ENCODE results near the gene RBMS1.

RBMS1 gene

DNA sequence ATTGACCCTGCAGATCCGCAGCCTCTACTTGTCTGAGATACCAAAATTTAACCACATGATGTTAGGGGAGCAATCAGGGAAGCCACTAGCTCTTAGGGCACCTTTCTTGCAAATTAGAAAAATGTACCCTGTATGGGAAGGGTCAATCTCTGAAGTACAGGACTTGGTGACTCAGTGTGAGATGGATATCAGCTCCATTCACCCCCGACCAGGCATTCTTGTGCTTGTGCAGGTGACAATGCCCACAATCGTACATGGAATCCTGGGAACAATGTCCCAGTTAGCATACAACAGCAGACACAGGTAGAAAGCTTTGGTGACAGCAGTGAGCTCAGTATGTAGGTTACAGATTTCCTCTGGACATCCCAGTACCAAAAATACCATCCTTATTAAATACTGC, 155.9 kb downstream of the RBMS1 start:
- in situ Hi-C loops (cut with MboI; ENCODE audit: low sequenced_read_pairs): no loop called here

DNA sequence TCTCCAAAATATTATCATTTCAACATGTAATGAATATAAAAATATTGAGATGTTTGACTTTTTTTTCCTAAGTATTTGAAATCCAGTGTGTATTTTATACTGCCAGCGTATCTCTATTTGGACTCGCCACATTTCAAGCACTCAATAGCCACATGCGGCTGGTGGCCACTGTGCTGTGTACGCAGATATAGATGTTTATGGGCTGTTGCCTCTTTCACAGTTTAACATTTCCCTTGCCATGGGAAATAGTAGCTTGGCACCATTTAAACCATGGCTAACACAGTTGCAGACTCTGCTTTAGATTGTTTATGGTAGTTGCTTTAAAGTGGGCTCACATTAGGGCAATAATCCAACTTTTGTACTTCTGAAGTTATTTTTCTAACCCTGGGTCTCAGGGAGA, 157.0 kb downstream of the RBMS1 start:
- in situ Hi-C loops (cut with MboI; ENCODE audit: low sequenced_read_pairs): no loop called here

DNA sequence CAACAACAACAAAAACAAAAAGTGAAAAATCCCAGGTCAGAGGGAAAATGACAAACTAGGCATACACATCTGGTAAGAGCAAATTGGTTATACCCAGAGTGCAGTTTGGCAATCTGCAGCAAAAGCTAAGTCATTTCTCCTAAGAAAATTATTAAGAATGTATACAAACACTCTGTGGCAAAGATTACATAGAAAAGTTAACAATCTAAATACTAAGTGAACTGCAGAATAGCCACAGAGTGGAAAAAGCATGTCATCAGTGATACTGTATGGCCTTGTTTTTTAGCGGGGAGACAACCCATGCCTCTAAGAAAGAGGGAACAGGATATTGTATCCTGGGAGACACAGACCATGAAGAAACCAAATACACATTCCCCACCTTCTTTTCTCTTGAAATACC, 157.5 kb downstream of the RBMS1 start:
- in situ Hi-C loops (cut with MboI; ENCODE audit: low sequenced_read_pairs): no loop called here

DNA sequence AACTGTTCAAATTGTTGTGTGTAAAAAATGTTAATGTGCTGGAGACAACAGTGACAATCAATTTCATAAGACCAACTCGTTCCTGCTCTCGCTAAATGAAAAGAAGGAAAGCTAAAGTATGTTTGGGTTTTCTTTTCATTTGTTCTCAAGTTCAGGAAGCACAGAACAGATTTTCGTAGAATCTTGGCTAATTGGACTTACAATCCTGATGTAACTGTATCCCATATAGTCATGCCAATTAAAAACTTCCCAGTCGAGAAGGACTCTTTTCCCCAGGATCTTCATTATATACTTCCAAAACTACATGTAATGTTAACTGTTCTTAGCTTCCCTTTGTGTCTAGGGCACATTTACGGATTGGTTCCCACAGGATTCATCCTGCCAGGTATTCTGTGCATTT, 158.2 kb downstream of the RBMS1 start:
- in situ Hi-C loops (cut with MboI; ENCODE audit: low sequenced_read_pairs): no loop called here

DNA sequence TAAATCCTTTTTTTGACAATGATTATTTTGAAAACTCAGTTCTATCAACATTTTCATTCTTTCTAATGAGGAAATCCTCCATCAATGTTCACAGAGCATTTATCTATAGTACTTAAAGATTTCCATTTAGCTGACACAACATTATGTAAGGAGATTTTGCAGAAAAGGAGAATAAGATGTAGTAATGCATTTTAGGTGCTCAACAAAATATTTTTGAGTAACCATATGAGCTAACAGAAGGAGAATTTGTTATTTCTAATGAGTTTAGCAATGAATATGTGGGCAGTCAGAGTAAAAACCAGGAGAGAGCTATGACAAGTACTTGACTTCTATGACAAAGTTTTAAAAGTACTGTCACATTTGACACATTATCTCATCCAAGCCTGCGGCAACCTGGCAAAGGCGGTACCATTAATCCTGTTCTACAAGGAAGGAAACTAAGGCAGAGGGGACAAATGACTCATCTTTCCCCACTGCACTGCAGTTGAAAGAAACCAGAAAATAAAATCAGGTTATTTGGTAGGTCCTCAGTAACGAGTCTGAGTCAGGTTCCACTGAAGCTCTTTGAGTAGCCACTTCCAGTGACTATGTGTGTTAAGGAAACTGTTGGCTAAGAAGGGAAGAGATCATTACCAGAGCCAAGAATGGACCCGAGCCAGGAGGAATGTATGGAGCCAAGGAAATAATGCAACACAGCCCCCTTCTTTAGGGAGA, 159.4 kb downstream of the RBMS1 start:
- in situ Hi-C loops (cut with MboI; ENCODE audit: low sequenced_read_pairs): no loop called here

DNA sequence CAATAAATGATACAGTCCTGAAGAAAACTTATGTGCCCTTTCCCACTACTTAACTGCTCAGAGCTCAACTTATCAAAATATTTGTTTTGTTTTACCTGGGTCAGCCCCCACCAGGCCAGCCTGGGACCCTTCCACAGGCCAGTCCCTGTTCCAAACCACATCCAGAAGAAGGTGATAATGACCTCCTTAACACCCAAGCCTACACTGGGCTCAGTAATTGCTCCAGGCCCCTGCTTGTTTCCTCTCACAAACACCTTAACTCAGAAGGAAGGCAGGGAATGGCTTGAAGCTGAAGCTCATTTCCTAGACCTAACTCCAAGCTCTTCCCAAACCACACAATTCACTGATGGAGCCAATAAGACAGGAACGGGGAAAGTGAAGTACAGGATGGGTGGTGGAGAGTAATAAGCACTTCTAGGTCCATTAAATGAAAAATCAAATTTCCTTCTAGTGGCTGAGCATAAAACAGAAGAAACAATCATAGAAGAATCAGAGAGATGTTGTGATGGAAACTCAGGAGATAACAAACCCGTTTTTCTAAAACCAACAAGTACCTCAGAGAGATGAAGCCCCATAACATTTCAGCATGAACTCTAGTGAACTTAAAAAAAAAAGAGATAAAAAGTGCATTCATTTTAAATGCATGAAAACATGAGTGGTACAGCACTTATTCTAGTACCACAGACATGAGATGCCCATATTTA, 160.1 kb downstream of the RBMS1 start:
- in situ Hi-C loops (cut with MboI; ENCODE audit: low sequenced_read_pairs): no loop called here

DNA sequence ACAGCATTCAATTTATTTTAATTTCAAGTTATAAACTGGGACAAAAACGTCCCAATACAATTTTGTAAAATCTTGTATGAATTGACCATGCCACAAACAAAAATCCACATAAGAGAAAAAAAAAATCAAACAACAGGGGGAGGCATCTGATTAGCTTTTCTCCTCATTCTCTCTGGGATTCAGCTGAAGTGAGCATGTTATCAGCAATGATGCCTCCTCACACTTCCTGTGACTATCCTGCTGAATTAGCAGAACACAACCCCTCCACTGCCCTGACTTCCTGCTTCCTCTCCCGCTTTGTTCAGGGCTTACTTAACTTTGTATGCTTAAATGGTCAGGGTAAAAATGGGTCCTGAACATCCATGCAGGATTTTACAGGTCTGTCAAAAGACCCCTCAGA, 161.3 kb downstream of the RBMS1 start:
- in situ Hi-C loops (cut with MboI; ENCODE audit: low sequenced_read_pairs): no loop called here

DNA sequence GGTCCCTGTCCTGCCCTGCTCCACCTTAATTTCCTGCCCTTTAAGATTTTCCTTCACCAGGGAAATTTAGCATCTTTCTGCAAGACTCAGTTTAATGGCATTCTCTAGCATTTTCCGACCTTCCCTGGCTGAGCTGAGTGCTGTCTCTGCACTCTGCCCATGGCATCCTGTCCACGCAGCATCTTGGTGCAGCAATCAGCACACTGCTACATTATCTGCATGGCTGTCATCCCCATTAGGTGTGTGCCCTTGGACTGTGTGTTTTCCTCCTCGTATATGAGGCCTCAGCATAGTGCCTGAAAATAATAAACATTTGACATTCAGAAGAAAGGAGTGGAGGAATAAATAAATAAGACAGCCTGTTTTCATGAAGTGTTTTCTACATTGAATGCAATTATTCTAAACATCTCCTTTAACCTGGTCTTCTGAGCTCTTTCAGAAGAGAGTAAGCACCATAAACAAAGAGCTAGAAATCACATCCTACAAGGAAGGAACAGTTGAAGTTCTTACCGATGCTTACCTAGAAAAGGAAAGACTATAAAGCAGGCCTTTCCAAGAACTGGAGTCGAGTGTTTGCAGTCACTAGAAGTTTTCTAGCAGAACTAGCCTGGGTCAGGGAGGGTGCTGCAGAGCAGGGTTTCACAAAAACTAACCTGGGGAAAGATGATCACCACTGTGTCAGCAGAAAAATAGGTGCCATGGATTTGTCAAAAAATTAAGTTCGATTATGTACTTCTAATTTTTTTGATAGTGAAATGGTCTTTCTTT, 162.2 kb downstream of the RBMS1 start:
- in situ Hi-C loops (cut with MboI; ENCODE audit: low sequenced_read_pairs): no loop called here

DNA sequence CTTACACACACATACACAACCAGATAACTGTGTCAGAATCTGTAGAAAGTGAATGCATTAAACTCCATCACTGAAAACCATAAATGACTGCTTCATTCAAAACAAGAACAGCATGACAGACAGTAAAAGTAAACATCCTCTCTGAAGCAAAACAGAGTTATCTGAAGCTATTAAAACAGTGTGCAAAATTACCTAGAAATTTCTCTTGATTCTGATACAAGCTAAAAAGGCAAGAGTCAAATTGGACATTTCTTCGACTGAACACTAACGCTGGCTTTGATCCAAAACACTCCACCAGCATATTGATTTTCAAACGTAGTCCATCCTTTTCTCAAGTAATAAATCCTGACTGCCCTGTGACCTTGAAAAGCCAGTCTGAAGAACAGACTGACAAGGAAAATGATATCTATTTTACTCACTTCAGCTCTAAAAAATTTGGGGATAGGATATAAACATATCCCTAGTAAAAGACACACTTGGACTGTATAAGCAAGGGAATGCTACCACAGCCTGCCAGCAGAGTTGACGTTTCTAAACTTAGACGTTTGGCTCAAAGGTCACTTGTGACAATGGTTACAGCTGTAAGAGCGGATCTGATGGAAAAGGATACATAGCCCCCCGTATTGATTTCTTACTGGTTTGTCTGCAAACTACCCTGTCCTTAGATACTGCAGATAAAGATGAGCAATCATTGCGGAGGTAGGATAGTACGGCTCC, 164.6 kb downstream of the RBMS1 start:
- in situ Hi-C loops (cut with MboI; ENCODE audit: low sequenced_read_pairs): no loop called here

DNA sequence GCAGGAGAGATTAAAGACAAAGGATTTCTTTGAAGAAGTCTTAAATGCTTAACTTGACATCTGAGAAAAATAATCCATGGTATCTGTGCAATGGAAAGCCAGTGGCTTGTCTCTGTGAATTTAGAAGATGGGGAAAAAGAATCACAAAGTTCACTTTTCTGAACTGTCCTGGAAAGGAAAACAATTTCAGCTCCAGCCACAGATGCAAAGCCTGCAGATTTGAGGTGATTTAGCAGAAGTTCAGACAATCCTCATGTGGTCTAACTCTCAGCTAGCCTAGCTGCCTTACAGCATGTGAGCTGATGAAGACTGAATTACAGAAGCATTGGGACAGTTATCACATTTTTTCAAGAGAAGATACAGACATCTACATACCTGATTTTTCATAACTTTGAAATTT, 166.8 kb downstream of the RBMS1 start:
- in situ Hi-C loops (cut with MboI; ENCODE audit: low sequenced_read_pairs): no loop called here

DNA sequence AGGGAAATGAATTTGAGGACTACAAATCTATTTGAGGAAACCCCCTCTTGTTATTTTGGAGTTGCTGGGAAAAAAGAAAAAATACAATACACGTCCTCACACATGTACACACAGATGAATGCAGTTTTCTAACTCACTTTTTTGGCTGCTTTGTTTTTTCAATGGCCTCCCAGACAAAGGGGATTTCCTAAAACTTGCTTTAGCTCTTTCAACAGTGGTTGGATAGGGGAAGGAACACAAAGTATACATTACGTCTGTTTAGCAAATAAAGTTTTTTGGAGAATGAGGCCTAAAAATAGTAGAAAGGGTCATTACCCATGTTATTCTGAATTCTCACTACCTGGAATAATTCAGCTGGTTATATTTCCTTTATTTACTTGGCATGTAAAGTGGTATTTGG, 168.2 kb downstream of the RBMS1 start:
- in situ Hi-C loops (cut with MboI; ENCODE audit: low sequenced_read_pairs): no loop called here

DNA sequence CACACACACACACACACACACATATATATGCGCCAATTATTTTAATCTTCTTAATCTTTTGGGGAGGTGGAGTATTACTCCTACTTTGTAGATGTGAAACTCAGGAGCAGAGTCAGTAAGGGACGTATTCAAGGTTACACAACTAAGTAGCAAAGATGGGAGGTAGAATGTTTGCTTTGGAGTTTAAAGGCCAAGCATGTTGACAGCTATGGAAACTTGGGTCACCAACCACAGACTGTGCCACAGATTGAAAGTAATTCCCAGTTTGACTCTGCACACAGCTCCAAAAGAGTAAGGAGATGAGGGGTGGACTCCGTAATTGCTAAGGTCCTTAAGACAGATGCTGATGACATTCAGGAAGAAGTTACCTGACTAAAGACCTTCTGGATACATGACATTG, 168.7 kb downstream of the RBMS1 start:
- in situ Hi-C loops (cut with MboI; ENCODE audit: low sequenced_read_pairs): no loop called here

DNA sequence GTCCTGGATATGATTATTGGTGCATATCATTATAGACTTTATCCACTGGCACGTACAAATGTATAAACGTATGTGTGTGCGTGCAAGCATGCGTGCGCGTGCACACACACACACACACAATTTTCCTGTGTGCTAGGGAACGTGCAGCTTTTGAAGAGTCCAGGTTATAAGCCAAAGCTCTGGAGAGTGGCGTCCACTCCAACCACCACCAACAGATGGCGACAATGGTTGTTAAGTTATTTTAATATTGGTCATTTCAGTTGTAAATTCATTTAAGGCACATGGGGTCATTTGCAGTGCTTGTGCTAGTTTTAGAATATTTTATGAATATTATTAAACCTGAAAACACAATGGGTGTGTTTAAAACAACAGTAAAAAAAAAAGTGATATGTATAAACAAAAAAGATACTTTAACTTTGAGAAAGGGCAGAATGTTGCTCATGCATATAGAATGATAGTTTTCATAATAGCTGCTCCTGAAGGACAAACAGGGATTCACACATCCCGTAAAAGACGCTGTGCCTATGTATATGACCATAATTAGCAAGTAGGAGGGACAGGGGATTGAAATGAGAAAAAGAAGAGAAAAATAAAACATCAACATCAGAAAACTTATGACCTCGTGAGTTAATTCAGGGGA, 169.3 kb downstream of the RBMS1 start:
- in situ Hi-C loops (cut with MboI; ENCODE audit: low sequenced_read_pairs): no loop called here

DNA sequence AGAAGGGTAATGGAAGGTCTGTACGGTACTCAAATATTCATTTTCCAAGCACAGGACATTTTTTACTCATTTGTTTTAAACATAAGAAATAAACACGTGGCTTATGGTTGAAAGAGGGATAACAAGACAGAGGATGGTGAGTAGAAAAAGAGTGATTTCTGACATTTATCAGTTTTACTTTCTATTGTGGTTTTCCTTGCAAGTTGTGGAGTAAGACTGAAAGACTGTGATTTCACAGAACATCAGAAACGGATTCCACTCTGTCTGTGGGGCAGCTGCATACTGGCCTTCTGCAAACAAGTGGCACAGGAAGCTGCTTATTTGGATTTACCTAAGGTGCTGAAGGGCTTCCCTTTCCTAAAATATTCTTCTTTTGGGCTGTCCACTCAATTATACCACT, 171.3 kb downstream of the RBMS1 start:
- in situ Hi-C loops (cut with MboI; ENCODE audit: low sequenced_read_pairs): no loop called here

DNA sequence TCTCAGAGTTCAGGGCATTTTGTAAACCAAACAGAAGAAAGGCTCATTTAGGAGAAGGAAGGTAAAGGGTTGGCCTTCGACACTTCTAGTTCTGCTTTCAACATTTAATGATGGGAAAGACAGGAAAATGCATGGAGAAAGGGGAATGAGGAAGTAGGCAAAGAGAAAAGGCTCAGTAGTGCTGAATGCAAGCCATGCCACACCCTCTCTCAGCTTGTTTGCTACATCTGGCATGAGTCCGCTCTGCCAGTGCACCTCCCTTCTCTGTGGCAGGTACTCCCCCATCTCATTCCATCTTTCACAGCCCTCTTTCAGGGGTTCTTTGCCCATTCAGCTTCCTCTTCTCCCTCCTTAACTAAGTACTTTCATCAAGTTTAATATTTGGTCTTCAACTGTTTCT, 172.6 kb downstream of the RBMS1 start:
- in situ Hi-C loops (cut with MboI; ENCODE audit: low sequenced_read_pairs): no loop called here

DNA sequence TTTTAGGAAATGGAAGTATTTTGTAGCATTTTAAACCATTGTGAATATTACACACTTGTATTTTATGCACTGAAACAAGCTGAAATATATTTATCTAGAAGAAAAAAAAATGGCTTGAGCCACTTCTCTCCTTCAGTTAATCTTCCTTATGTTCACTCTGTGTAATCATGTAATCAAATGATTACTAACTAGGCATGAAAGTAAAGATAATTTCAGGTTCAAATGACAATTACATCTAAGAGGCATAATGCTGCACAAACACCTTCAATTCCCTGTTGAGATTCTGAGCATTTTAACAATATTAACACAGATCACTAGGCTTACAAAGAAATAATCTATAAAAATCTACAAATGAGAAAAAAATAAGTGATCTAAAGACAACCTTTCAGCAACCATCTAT, 173.9 kb downstream of the RBMS1 start:
- in situ Hi-C loops (cut with MboI; ENCODE audit: low sequenced_read_pairs): no loop called here

DNA sequence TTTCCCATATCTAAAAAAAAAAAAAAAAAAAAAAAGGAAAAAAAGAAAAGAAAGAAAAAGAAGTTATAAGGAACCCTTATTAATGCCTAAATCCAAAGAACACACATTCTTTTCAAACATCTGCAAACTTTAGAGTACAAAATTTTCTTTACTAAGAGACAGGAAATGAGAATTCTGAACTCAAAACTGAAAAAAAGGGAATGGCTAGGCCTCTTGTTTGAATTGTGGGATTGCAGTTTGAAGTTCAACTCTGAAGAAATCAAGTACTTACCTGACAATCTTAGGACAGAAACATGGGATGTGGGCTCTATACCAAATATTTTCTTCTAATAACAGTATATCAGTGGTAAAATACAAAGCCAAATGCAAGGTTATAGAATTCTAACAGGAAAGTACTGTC, 175.4 kb downstream of the RBMS1 start:
- in situ Hi-C loops (cut with MboI; ENCODE audit: low sequenced_read_pairs): no loop called here

DNA sequence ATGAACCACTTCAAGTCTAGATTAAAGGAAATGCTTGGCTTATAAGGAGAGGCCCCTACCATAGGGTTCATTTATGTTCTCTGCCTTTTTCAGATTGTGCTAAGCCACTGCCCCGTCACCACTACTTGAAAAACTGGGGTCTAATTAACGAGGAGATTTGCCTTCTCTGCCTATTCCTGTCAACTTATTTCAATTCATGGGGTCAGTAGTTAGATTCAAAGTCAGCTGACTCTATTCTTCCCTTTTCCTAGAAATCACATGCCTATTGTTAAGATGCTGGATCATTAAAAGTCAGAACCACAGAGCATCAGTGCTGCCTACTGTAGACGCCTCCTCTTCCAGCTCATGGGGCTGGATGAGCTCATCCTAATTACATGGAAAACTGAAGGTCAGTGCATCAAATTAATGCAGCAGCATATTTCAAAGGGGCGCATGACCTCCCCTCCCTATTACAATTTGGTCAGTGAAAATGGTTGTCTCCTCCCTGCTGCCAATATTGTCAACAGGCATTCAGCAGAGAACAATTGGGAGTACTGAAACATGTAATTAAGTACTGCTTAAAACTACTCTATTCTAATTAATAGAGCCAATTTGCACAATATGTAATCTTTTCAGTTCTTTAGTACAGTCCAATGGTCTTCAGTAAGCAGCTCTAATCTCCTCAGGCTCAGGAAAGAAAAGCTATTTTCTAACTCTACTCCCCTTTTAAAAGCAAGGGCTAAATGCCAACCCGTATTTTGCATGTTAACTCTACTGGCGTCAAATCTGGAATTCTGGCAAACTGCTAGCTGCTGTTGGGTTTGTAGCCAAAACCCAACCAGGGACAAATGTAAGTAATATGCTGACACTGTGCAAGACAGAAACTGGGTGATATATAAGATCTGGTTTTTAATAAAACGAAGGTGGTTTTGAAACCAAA, 176.2 kb downstream of the RBMS1 start:
- in situ Hi-C loops (cut with MboI; ENCODE audit: low sequenced_read_pairs): no loop called here

DNA sequence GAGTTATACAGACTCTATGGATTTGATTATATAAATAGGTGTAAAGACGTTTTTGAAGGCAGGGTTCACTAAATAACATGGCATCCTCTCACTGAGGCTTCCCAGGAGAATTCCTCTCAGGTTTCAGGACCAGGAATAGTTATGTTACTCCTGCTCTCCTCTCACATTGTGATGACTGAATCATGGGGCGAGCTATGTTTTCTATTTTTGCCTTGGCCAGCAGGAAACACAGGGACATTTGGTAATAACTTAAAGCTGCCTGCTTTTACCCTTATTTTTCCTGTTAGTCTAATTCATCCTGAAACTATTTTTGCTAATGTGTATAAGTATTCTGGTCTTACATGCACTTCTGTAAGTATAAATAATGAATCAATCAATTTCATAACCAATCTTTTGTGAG, 178.3 kb downstream of the RBMS1 start:
- in situ Hi-C loops (cut with MboI; ENCODE audit: low sequenced_read_pairs): no loop called here

Measured in hTERT RPE-1 (cell line).